CD4-positive, alpha-beta T cell treated with Interleukin-1 beta for 1 hour (primary cell): ENCODE results near the gene LYG2.
"Not testable (repeated sequence)": the region's sequence is repeated elsewhere in the genome, so short reads cannot be mapped to it uniquely, and the experiment has no call there.

Experiments
- DNase-seq, 2 donors: peaks; one replicate each; pipeline ENCODE4 v3.0.0-alpha.2; 2020 to 2022

The LYG2 gene

GRCh38 chr2:99255491-99256318 is at the start of gene LYG2:
LYG2 (minus strand) TSS chr2:99255666; CDS start chr2:99254260, 1,406 bp downstream.
- no peak for DNase-seq

- DNase-seq: not testable (repeated sequence)
These were observed 45.6 kb upstream of the LYG2 start, which contains the start of gene LYG1 for GRCh38 chr2:99301097-99301496. LYG1 (minus strand) TSS chr2:99301197; CDS start chr2:99295670, 5,527 bp downstream.

- DNase-seq: no peak
These were observed 44.1 kb upstream of the LYG2 start for GRCh38 chr2:99299580-99299979.

- no peak for DNase-seq
These were observed 42.5 kb upstream of the LYG2 start for GRCh38 chr2:99297994-99298393.

GRCh38 chr2:99285526-99285925 is 30.1 kb upstream of the LYG2 start:
- no peak for DNase-seq

- no peak for DNase-seq
These were observed 24.7 kb upstream of the LYG2 start for GRCh38 chr2:99279969-99280695.

- no peak for DNase-seq
These were observed 23.4 kb upstream of the LYG2 start for GRCh38 chr2:99278793-99279291.

GRCh38 chr2:99278195-99278765 is 22.8 kb upstream of the LYG2 start:
- DNase-seq: not testable (repeated sequence)

- no peak for DNase-seq
These were observed 20.4 kb upstream of the LYG2 start for GRCh38 chr2:99275882-99276281.

GRCh38 chr2:99261242-99261641 is 5.8 kb upstream of the LYG2 start:
- DNase-seq: no peak

- no peak for DNase-seq
These were observed 4.7 kb upstream of the LYG2 start for GRCh38 chr2:99260184-99260583.

- no peak for DNase-seq
These were observed 4.0 kb upstream of the LYG2 start for GRCh38 chr2:99259465-99259864.

GRCh38 chr2:99256677-99257076 is 1.2 kb upstream of the LYG2 start:
- DNase-seq: no peak

GRCh38 chr2:99249951-99250350 is 5.5 kb downstream of the LYG2 start:
- no peak for DNase-seq

- DNase-seq: no peak
These were observed 13.3 kb downstream of the LYG2 start for GRCh38 chr2:99242151-99242550.

GRCh38 chr2:99240431-99240830 is 15.0 kb downstream of the LYG2 start:
- DNase-seq: no peak

- no peak for DNase-seq
These were observed 16.9 kb downstream of the LYG2 start for GRCh38 chr2:99238599-99238998.

GRCh38 chr2:99233177-99233576 is 22.3 kb downstream of the LYG2 start:
- DNase-seq: not testable (repeated sequence)

GRCh38 chr2:99217929-99218501 is 37.5 kb downstream of the LYG2 start:
- DNase-seq: no peak

GRCh38 chr2:99216096-99216495 is 39.4 kb downstream of the LYG2 start:
- no peak for DNase-seq

- DNase-seq: no peak
These were observed 50.0 kb downstream of the LYG2 start for GRCh38 chr2:99205491-99205890.

- no peak for DNase-seq
These were observed 53.3 kb downstream of the LYG2 start for GRCh38 chr2:99201959-99202678.
